Common myeloid progenitor, CD34-positive (primary cell): ENCODE data around the gene PDE8A.

ENCODE experiments used
- CTCF ChIA-PET: fragments of 350-600 bp; sonication (Branson Sonifier 250); formaldehyde crosslinking; loops from one replicate; lab custom pipeline; 2021; ENCODE audit warnings: antibody characterized with exemption; lab: Charles Lee
- POLR2A ChIA-PET: fragments of 350-600 bp; sonication (Branson Sonifier 250); formaldehyde crosslinking; loops from one replicate; lab custom pipeline; 2021; ENCODE audit warnings: antibody characterized with exemption; lab: Charles Lee
- DNase-seq, 3 donors: peaks; one replicate each; pipeline versions ENCODE4 v3.0.0 to v3.0.0-alpha.2; 2013
- H3K27ac ChIP-seq, 2 experiments: 1 replicate in 1 of 2; 2 replicates in 1 of 2; pipeline ENCODE4 v1.7.0; 2013; ENCODE audit warnings: inconsistent platforms in 2 of 2, low read length in 2 of 2, mild to moderate bottlenecking in 2 of 2, low read depth in 1 of 2, moderate library complexity in 1 of 2; ENCODE audit not compliant: severe bottlenecking in 2 of 2, insufficient read depth in 1 of 2, poor library complexity in 1 of 2
- H3K27me3 ChIP-seq, 5 experiments: replicated peaks in 2 of 5; 1 replicate in 3 of 5; 2 replicates in 2 of 5; pipeline versions ENCODE4 v1.6.1 to v1.7.0; 2013; ENCODE audit warnings: low read length in 4 of 5, mild to moderate bottlenecking in 2 of 5, moderate library complexity in 2 of 5, inconsistent platforms in 1 of 5; ENCODE audit not compliant: insufficient read depth in 5 of 5, control insufficient read depth in 4 of 5
- H3K36me3 ChIP-seq, 4 experiments: 1 replicate in 2 of 4; 2 replicates in 2 of 4; pipeline versions ENCODE4 v1.6.1 to v1.7.0; 2013; ENCODE audit warnings: low read length in 3 of 4, control low read depth in 1 of 4, mild to moderate bottlenecking in 1 of 4; ENCODE audit not compliant: control insufficient read depth in 4 of 4, insufficient read depth in 4 of 4
- H3K4me1 ChIP-seq, 4 experiments: 1 replicate in 3 of 4; 2 replicates in 1 of 4; pipeline versions ENCODE4 v1.6.1 to v1.7.1; 2013; ENCODE audit warnings: low read length in 3 of 4, mild to moderate bottlenecking in 3 of 4, control low read depth in 1 of 4, inconsistent platforms in 1 of 4, moderate library complexity in 1 of 4; ENCODE audit not compliant: control insufficient read depth in 4 of 4, insufficient read depth in 4 of 4; ENCODE audit errors: control extremely low read depth in 1 of 4
- H3K4me3 ChIP-seq, 7 experiments: 1 replicate in 4 of 7; 2 replicates in 3 of 7; pipeline versions ENCODE4 v1.5.1 to v1.7.0; 2013; ENCODE audit warnings: mild to moderate bottlenecking in 7 of 7, low read length in 6 of 7, moderate library complexity in 6 of 7, inconsistent platforms in 2 of 7, low read depth in 2 of 7, control low read depth in 1 of 7; ENCODE audit not compliant: insufficient read depth in 4 of 7, control insufficient read depth in 1 of 7; ENCODE audit errors: extremely low read depth in 1 of 7
- H3K9me3 ChIP-seq, 5 experiments: 1 replicate in 4 of 5; 2 replicates in 1 of 5; pipeline versions ENCODE4 v1.6.1 to v1.7.1; 2013; ENCODE audit warnings: low read length in 4 of 5, mild to moderate bottlenecking in 2 of 5, inconsistent platforms in 1 of 5, low read depth in 1 of 5, moderate library complexity in 1 of 5; ENCODE audit not compliant: control insufficient read depth in 4 of 5, insufficient read depth in 2 of 5; ENCODE audit errors: control extremely low read depth in 1 of 5
- WGBS: methylation state at CpG from one replicate; pipeline ENCODE4 v1.1.5; 2013; ENCODE audit not compliant: insufficient coverage; 5-methylcytosine and 5-hydroxymethylcytosine counted together

PDE8A gene

DNA sequence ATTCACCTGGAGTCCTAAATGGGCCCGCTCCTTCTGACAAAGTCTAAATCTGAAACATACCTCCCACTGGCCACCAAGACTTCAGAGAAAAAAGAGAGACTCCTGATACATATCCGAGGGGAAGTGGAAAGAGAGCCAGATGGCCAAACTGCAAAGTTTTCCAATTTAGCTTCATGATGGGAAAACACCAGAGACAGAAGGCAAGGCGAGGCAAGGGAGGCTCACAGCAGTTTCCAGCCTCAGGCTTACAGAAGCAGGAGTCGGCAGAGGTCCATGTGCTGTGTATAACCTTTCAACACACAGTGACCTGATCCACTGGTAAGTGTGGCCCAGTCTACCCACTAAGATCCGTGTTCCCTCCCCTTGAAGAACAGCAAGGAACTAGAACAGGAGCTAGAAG lies 29.9 kb upstream of the PDE8A start:
- no peak for DNase-seq
- Histone ChIP-seq H3K4me1 (peaks cover 0 to 7% (median 4%) of the 10 kb centered on the region in 4 experiments), H3K9me3 (no peaks in the 10 kb centered on the region), H3K4me3 (no peak overlapping the region), H3K27ac (no peak overlapping the region), H3K36me3 (no peaks in the 10 kb centered on the region), H3K27me3 (no peaks in the 10 kb centered on the region)
- WGBS, result 100% methylated on average over 3 of the region's 5 CpGs
- POLR2A ChIA-PET, result no interaction called here
- CTCF ChIA-PET, result interaction anchor here (0.8 kb wide), 1 partner anchor 20 kb away, joined by 4 read pairs; no protein-coding TSS in a partner anchor

DNA sequence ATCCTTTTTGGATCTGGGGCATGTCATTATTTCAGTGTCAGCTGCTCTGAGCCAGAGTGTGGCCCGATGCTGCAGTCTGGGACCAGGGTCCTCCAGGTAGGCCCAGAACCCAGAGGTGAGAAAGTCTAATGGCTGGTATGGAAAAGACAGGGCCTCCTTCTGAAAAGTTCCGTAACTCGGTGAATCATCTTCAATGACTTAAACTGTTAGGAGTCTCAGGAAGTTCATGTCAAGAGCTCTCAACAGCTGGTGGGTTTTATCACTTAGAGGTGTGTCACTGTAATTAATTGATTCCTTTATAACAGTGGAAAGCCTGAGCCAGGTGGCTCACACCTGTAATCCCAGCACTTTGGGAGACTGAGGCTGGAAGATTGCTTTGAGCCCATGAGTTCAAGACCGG lies 28.5 kb upstream of the PDE8A start:
- Histone ChIP-seq H3K4me3 (no peak overlapping the region), H3K36me3 (no peaks in the 10 kb centered on the region), H3K27me3 (no peaks in the 10 kb centered on the region), H3K4me1 (peaks cover 0 to 7% (median 4%) of the 10 kb centered on the region in 4 experiments), H3K27ac (no peak overlapping the region), H3K9me3 (no peaks in the 10 kb centered on the region)
- 98% methylated on average over 4 of the region's 4 CpGs for WGBS
- ChIA-PET POLR2A (no interaction called here), CTCF (interaction anchor here (0.7 to 1.9 kb wide), 4 partner anchors 9 to 94 kb away, joined by 3 to 5 read pairs (median 3); no protein-coding TSS in a partner anchor)
- no peak for DNase-seq

DNA sequence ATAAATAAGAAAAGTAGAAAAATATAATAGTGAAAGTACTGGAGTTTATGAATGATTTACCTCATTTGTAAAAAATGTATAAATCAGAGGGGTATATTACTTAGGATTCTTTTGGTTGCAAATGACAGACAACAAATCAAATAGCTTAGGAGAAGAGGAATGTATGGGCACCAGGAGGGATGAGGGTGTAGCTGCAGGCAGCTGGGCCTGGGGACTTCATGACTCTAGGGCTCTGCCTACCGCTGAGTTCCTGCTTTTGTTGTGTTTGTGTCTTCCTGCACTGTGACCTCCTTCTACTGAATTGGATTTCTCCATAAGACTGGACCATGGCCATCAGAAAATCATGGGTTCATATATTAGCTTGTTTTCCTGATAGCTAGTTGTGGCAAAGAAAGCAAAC lies 27.9 kb upstream of the PDE8A start:
- peaks cover 0 to 7% (median 4%) of the 10 kb centered on the region in 4 experiments for H3K4me1 ChIP-seq
- no peaks in the 10 kb centered on the region for H3K27me3 ChIP-seq
- DNase-seq, result no peak
- H3K4me3 ChIP-seq, result no peak overlapping the region
- no peak overlapping the region for H3K27ac ChIP-seq
- no peaks in the 10 kb centered on the region for H3K36me3 ChIP-seq
- H3K9me3 ChIP-seq, result no peaks in the 10 kb centered on the region
- ChIA-PET CTCF (interaction anchor here (0.8 to 1.9 kb wide), 6 partner anchors 9 to 93 kb away, joined by 3 to 9 read pairs (median 4); no protein-coding TSS in a partner anchor), POLR2A (no interaction called here)
- WGBS, result 100% methylated on average over 1 of the region's 1 CpG

DNA sequence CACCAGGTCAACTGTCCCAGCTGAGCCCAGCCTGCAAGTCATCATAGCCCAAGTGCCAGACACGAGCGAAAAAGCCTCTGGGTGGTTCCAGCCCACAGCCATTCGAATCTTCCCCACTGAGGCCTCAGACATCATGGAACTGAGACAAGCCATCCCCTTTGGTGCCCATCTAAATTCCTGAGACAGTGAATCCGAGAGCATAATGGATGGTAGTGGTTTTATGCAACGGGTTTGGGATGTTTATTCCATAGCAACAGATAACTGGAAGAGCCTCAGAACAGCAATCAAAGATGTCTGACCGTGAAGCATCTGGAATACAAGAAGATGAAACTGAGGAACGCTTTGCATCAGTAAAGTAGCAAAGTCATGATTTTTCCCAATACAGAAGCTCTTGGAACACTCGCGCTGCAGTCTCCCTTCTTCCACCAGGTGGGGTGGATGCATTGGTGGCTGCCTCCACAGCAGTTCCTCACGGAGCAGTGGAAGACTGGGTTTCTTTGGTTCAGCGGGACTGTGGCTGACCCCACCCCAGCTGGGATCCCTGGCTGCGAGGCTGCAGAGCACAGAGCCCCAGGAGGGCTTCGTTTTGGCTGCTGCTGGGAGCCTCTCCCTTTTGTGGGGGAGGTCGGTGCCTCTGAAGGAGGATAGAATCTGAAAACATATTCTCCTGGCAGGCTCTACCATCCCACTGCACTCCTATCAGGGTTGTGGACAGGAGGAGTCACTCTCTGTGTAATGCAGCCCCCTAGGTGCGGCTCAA lies 26.4 kb upstream of the PDE8A start:
- DNase-seq, result peak; percentile 54 to 59 (median 55)
- peaks cover 0 to 10% (median 6%) of the 10 kb centered on the region in 4 experiments for H3K4me1 ChIP-seq
- CTCF ChIA-PET, result interaction anchor here (0.6 to 1.1 kb wide), 4 partner anchors 50 to 92 kb away, joined by 3 to 4 read pairs (median 4); no protein-coding TSS in a partner anchor
- H3K4me3 ChIP-seq, result peak overlapping the region in 3 of 7 experiments; percentile 26 to 70 (median 34)
- no peaks in the 10 kb centered on the region for H3K36me3 ChIP-seq
- H3K27me3 ChIP-seq, result no peaks in the 10 kb centered on the region
- no peak overlapping the region for H3K27ac ChIP-seq
- WGBS, result 45% methylated on average over 9 of the region's 15 CpGs
- POLR2A ChIA-PET, result interaction anchor here (0.6 kb wide), 1 partner anchor 66 kb away, joined by 3 read pairs; no protein-coding TSS in a partner anchor
- H3K9me3 ChIP-seq, result no peaks in the 10 kb centered on the region

DNA sequence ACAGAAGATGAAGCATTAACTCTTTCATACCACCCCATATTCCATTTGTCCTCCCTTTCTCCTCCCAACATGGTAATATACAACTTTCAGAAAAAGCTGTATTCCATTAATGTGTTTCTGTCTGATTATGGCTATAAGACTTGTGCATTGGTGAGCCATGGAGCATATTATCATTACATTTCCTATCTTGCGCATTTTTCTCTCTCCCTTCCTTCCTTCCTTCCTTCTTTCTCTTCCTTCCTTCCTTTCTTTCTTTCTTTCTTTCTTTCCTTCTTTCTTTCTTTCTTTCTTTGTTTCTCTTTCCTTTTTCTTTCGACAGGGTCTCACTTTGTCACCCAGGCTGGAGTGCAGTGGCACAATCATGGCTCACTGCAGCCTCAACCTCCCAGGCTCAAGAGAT lies 25.5 kb upstream of the PDE8A start:
- Histone ChIP-seq H3K9me3 (no peaks in the 10 kb centered on the region), H3K36me3 (no peaks in the 10 kb centered on the region), H3K4me1 (peaks cover 0 to 10% (median 6%) of the 10 kb centered on the region in 4 experiments), H3K27ac (no peak overlapping the region), H3K4me3 (no peak overlapping the region), H3K27me3 (no peaks in the 10 kb centered on the region)
- DNase-seq, result no peak
- 80% methylated on average over 1 of the region's 2 CpGs for WGBS
- ChIA-PET CTCF (interaction anchor here (1.3 kb wide), 1 partner anchor 55 kb away, joined by 3 read pairs; no protein-coding TSS in a partner anchor), POLR2A (no interaction called here)

DNA sequence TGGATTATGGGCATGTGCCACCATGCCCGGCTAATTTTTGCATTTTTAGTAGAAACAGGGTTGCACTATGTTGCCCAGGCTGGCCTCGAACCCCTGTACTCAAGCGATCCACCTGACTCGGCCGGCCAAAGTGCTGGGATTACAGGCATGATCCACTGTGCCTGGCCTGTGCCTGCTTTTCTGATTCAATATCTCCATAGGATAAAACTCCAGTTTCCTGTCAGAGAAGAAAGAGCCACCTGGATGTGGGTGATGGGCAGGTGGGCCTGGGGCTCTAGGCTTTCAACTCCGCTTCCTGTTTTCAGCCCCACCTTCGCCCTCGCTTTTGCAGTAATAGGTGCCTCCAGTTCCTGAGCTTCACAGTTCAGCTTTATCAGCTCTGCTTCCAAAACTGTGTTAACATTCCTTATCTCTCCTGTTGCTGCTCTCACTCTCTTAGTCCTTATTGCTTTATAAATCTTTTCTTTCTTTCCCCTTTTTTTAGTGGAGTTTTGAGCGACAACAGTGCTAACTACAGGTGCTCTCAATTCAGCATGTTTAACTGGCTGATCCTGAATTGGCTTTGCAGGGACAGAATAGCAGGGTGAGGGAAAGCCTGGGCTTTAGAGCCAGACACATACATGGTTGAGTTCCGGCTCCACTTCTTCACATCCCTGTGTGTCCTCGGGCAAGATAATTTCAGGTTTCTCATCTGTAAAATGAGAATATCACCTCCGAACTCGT lies 21.1 kb upstream of the PDE8A start:
- no peaks in the 10 kb centered on the region for H3K36me3 ChIP-seq
- ChIA-PET POLR2A (no interaction called here), CTCF (no interaction called here)
- no peak overlapping the region for H3K4me3 ChIP-seq
- H3K4me1 ChIP-seq, result peaks cover 0 to 8% (median 4%) of the 10 kb centered on the region in 4 experiments
- H3K27me3 ChIP-seq, result no peaks in the 10 kb centered on the region
- no peak for DNase-seq
- 96% methylated on average over 12 of the region's 13 CpGs for WGBS
- H3K9me3 ChIP-seq, result peaks cover 0 to 11% (median 4%) of the 10 kb centered on the region in 5 experiments
- no peak overlapping the region for H3K27ac ChIP-seq
